Astrocyte of the spinal cord (primary cell): ENCODE data around the gene HSDL1.

Experiments
- DNase-seq: peaks from one replicate; pipeline ENCODE4 v3.0.0; 2011; ENCODE audit warnings: low read depth, low spot score
- H3K4me3 ChIP-seq: 2 replicates; pipeline ENCODE4 v1.5.1; 2011; ENCODE audit warnings: low read depth, mild to moderate bottlenecking, low read length, moderate library complexity
- in situ Hi-C: cut with HindIII; loops from 2 replicates; pipeline ENCODE4 v1.10.0; 2017; ENCODE audit warnings: low sequenced_read_pairs
- TF ChIP-seq, protein P1 (sequence below): IDR thresholded peaks from 2 replicates; pipeline ENCODE4 v1.5.1; 2012; ENCODE audit warnings: low read depth, mild to moderate bottlenecking, low read length, inconsistent platforms

HSDL1 gene

DNA sequence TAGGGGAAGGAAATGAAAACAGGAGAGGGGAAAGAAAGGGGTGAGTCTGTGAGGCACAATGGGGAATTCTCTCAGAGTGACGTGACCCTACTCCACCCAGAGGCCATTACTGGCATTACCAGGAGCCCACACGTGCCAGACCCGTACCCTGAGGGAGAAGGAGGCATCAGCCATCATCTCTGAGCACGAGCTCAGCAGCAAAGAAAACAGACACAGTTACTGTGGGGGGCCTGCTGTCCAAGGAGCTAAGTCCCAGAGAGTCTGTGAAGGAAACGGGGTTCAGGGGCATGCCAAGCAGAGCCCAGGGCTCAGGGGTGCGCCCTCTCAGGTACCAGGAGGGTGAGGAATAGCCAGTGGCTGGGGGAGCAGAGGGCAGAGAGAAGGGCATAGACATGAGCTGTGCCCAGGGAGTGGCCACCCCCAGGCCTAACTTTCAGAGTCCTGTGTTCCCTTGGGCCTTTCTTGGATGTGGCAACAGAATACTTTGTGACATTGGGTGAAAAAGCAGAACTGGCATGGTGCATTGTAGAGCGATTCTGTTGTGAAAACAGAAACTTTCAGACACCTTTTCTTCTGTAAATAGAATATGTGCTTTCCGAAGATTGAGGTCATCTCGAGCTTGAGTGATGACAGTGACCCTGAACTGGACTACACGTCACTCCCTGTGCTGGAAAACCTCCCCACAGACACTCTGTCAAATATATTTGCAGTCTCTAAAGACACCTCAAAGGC, 30.5 kb upstream of the HSDL1 start:
- DNase-seq, result peak; percentile 46
- TF ChIP-seq, protein P1, sequence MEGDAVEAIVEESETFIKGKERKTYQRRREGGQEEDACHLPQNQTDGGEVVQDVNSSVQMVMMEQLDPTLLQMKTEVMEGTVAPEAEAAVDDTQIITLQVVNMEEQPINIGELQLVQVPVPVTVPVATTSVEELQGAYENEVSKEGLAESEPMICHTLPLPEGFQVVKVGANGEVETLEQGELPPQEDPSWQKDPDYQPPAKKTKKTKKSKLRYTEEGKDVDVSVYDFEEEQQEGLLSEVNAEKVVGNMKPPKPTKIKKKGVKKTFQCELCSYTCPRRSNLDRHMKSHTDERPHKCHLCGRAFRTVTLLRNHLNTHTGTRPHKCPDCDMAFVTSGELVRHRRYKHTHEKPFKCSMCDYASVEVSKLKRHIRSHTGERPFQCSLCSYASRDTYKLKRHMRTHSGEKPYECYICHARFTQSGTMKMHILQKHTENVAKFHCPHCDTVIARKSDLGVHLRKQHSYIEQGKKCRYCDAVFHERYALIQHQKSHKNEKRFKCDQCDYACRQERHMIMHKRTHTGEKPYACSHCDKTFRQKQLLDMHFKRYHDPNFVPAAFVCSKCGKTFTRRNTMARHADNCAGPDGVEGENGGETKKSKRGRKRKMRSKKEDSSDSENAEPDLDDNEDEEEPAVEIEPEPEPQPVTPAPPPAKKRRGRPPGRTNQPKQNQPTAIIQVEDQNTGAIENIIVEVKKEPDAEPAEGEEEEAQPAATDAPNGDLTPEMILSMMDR, result peak; percentile 82
- in situ Hi-C loops, result no loop called here
- H3K4me3 ChIP-seq, result no peak overlapping the region

DNA sequence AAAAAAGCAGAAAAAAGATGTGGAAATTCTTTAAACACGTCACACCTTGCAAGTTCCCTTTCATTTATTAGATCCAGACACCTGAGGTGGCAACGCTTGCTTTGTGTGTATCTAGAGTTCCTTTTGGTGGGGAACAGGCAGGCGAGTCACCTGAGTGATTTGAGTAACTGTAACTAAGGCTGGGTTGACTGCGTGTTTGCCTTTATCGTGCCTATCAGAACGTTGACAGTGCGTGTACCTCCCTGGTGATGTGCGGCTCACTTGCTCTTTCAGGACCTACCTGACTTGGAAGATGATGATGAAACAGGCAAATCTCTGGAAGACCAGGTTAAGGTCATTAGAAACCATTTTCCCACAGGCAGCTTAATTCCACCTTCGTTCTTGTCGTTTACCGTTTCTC, 29.4 kb upstream of the HSDL1 start:
- TF ChIP-seq, protein P1, result no peak
- DNase-seq, result no peak
- H3K4me3 ChIP-seq, result no peak overlapping the region
- in situ Hi-C loops, result no loop called here

DNA sequence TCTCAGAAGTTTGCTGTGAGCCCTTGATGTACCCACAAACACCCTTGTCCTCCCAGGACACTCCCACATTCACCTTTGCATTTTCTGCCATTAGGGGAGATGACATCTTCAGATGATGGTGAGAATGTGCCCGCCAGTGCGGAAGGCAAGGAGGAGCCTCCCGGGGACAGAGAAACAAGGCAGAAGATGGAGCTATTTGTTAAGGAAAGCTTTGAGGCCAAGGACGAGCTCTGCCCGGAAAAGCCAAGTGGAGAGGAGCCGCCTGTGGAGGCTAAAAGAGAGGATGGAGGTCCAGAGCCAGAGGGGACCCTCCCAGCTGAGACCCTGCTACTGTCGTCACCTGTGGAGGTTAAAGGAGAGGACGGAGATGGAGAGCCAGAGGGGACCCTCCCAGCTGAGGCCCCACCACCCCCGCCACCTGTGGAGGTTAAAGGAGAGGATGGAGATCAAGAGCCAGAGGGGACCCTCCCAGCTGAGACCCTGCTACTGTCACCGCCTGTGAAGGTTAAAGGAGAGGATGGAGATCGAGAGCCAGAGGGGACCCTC, 24.9 kb upstream of the HSDL1 start:
- in situ Hi-C loops, result no loop called here
- TF ChIP-seq, protein P1, result no peak
- no peak overlapping the region for H3K4me3 ChIP-seq
- no peak for DNase-seq

DNA sequence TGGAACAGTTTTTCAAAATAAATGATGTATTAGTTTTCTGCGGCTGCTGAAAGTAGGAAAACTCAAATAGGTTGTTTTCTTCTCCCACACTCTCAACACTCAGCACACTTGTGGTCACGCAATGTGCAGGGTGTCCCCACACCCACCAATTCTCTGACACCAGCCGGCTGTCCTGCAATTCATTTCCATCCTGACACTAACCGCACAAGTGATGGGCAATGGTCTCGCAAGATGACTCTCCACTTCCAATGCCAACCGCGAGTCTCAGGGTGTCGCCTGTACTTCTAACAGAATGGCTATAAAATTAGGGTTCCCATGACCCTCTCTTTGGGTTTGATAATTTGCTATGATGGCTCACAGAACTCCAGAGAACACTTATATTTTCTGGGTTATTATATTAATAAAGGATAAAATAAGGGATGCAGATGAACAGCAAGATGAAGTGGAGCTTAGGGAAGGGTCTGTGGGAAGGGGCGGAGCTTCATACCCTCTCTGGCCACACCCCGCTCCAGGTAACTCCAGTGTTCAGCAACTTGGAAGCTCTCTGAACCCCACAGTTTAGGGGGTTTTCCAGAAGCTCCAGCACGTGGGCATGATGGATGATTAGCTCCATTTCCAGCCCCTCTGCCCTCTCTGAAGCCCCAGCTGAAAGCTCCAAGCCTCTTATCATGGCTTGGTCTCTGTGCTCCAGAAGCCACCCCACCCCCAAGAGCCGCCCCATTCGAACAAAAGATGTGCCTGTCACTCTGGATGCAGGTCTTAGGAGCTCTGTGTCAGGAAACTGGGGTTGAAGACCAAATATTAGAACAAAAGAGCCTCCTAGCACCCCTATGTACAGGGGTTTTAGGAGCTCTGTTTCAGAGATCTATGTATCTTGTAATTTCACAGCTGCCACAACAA, 22.1 kb upstream of the HSDL1 start:
- TF ChIP-seq, protein P1, result no peak
- H3K4me3 ChIP-seq, result no peak overlapping the region
- in situ Hi-C loops, result no loop called here
- no peak for DNase-seq

DNA sequence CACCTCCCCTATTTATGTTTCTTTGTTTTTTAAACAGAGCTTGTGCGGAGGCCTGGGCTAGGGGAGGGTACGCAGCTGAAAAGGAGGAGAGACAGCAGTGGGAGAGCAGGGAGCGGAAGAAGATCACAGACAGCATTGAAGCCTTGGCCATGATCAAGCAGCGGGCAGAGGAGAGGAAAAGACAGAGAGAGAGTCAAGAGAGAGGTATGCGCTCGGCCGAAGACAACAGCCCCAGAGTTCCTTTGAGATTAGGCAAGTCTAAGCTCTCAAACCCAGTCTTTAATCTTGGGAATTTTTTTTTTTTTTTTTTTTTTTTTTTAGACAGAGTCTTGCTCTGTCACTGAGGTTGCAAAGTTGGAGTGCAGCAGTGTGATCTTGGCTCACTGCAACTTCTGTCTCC, 20.8 kb upstream of the HSDL1 start:
- DNase-seq, result no peak
- TF ChIP-seq, protein P1, result no peak
- H3K4me3 ChIP-seq, result no peak overlapping the region
- in situ Hi-C loops, result no loop called here

DNA sequence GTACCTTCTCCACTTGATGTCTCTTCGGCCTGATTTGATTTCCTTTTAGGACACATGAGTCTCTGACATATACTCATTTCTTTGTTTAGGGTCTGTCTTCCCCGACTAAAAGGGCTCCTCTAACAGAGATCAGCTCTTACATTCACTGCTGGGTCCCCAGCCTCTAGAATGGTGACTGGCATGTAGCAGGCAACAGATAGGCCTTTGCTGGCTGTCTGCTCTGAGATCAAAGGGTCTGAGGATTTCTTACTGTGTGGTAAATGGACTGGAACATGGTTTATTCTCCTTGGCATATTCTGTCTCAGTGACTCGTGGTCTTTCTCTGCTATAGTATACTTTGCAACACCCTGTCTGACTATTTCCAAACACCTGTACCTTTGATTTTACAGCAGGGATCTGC, 16.8 kb upstream of the HSDL1 start:
- DNase-seq, result no peak
- in situ Hi-C loops, result no loop called here
- TF ChIP-seq, protein P1, result no peak

More for the DNA sequence above, 16.8 kb upstream of the HSDL1 start:
- H3K4me3 ChIP-seq, result no peak overlapping the region
